Caco-2 (cell line): ENCODE data around the gene STAT1. TPM values are rescaled to one million over a fixed set of nuclear protein-coding genes. Genes with fewer than 3 reads are reported as not detected.

ENCODE experiments used
- BruUV-seq: library from RNA; stranded (reverse); fragments of 400-500 nt; replicated peaks from 2 replicates; lab custom pipeline; 2021; lab: Mats Ljungman, UMichigan
- CTCF ChIA-PET: fragments of 300-600 bp; sonication (Branson Sonifier 250); formaldehyde crosslinking; loops from one replicate; lab custom pipeline; 2022; ENCODE audit warnings: antibody characterized with exemption; lab: Charles Lee
- POLR2A ChIA-PET: fragments of 300-600 bp; sonication (Branson Sonifier 250); formaldehyde crosslinking; loops from one replicate; lab custom pipeline; 2022; ENCODE audit warnings: antibody characterized with exemption; lab: Charles Lee
- DNase-seq, 2 experiments: peaks; one replicate each; pipeline versions ENCODE4 v3.0.0 to v3.0.0-alpha.2; 2020 to 2022
- H3K27me3 ChIP-seq: replicated peaks from 2 replicates; pipeline ENCODE4 v1.6.0; 2011; ENCODE audit warnings: low read length; ENCODE audit not compliant: control insufficient read depth, insufficient read depth
- H3K36me3 ChIP-seq: 2 replicates; pipeline ENCODE4 v1.5.1; 2011; ENCODE audit warnings: low read length; ENCODE audit not compliant: control insufficient read depth, insufficient read depth
- H3K4me1 ChIP-seq: fragments of 250-450 bp; sonication (Bioruptor Pico); 2 replicates; pipeline ENCODE4 v1.5.1; 2020; ENCODE audit warnings: mild to moderate bottlenecking
- H3K4me3 ChIP-seq: 2 replicates; pipeline ENCODE4 v1.5.1; 2011; ENCODE audit warnings: low read depth, mild to moderate bottlenecking, control low read depth, low read length
- H3K9me3 ChIP-seq: fragments of 250-450 bp; sonication (Bioruptor Pico); 2 replicates; pipeline ENCODE4 v1.5.1; 2020; ENCODE audit warnings: mild to moderate bottlenecking, moderate library complexity
- H3K27ac Mint-ChIP-seq: one replicate; pipeline ENCODE4 v1.8.0; 2022; ENCODE audit warnings: mixed read lengths; ENCODE audit not compliant: unreplicated experiment
- H3K27me3 Mint-ChIP-seq: one replicate; pipeline ENCODE4 v1.8.0; 2022; ENCODE audit warnings: mixed read lengths; ENCODE audit not compliant: insufficient read depth, unreplicated experiment
- H3K36me3 Mint-ChIP-seq: one replicate; pipeline ENCODE4 v1.8.0; 2022; ENCODE audit warnings: mild to moderate bottlenecking, mixed read lengths; ENCODE audit not compliant: insufficient read depth, unreplicated experiment
- H3K4me1 Mint-ChIP-seq: one replicate; pipeline ENCODE4 v1.8.0; 2022; ENCODE audit warnings: low read depth, mixed read lengths; ENCODE audit not compliant: unreplicated experiment
- H3K4me3 Mint-ChIP-seq: one replicate; pipeline ENCODE4 v1.8.0; 2022; ENCODE audit warnings: mild to moderate bottlenecking, moderate library complexity, mixed read lengths; ENCODE audit not compliant: unreplicated experiment
- H3K9me3 Mint-ChIP-seq: one replicate; pipeline ENCODE4 v1.8.0; 2022; ENCODE audit warnings: mixed read lengths; ENCODE audit not compliant: unreplicated experiment
- CTCF ChIP-seq, 2 experiments: fragments of 200-600 bp in 1 of 2; IDR thresholded peaks; 1 replicate in 1 of 2; 2 replicates in 1 of 2; pipeline versions ENCODE4 v1.5.1 to v1.8.0; 2011 to 2022; ENCODE audit warnings: antibody characterized with exemption in 1 of 2, control low read depth in 1 of 2, inconsistent platforms in 1 of 2, low read depth in 1 of 2, low read length in 1 of 2, mild to moderate bottlenecking in 1 of 2, moderate library complexity in 1 of 2; ENCODE audit not compliant: insufficient read depth in 1 of 2, severe bottlenecking in 1 of 2, unreplicated experiment in 1 of 2
- intact Hi-C: fragments of 100-400 bp; cut with micrococcal nuclease; formaldehyde crosslinking; loops from one replicate; pipeline ENCODE4 v1.10.0; 2022; ENCODE audit not compliant: unreplicated experiment
- total RNA-seq: library from RNA; stranded (reverse); gene quantifications from 2 replicates; pipeline ENCODE4 v1.2.3, GENCODE V29; 2022

Gene STAT1
- total RNA-seq, 1 experiment from 2014 or later: 126 TPM

DNA sequence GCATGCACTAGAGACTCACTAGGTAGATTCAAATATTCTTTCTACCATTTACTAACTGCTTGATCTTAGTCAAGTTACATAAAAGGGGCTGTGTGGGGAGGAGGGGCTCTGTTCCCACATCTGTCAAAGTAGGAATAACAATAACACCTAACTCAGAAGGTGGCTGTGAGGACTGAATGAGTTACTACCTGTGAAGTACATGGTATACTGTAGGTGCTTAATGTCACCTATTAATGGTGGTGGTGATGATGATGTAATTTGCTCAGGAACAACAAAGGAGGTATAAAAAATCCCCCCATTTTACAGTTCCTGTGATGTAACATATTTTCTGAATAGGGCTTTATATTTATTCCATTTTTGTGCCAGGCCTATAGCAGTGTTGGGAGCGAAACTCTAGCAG is 40.7 kb downstream of the STAT1 start:
- H3K4me1 Mint-ChIP-seq: peaks cover 7% of the 10 kb centered on the region
- no peak for TF ChIP-seq CTCF (IDR thresholded peaks at IDR 0.05; ENCODE audit: insufficient read depth in 1 of 2, low read depth in 1 of 2, low read length in 1 of 2, severe bottlenecking in 1 of 2, unreplicated experiment in 1 of 2)
- H3K4me1 ChIP-seq: peaks cover 6% of the 10 kb centered on the region; the same call in 1 of the 2 replicates
- H3K36me3 ChIP-seq: peaks cover 9% of the 10 kb centered on the region
- DNase-seq: no peak
- intact Hi-C loops: no loop called here
- no peaks in the 10 kb centered on the region; the same call in 1 of the 2 replicates for H3K27me3 ChIP-seq
- CTCF ChIA-PET: interaction anchor here (1.7 kb wide), 1 partner anchor 26 kb away, joined by 4 read pairs; no protein-coding TSS in a partner anchor
- no peaks in the 10 kb centered on the region for H3K9me3 ChIP-seq
- POLR2A ChIA-PET: interaction anchor here (0.6 kb wide), 1 partner anchor 39 kb away, joined by 4 read pairs; no protein-coding TSS in a partner anchor
- peak overlapping the region; percentile 72 for H3K27ac Mint-ChIP-seq
- no peaks in the 10 kb centered on the region for H3K9me3 Mint-ChIP-seq
- H3K4me3 ChIP-seq: no peak overlapping the region
- H3K36me3 Mint-ChIP-seq: peaks cover 96% of the 10 kb centered on the region
- BruUV-seq: no TSS peak
- no peaks in the 10 kb centered on the region for H3K27me3 Mint-ChIP-seq
- H3K4me3 Mint-ChIP-seq: no peak overlapping the region

GRCh38 chr2:190972846-190973245 is 41.1 kb downstream of the STAT1 start:
- Mint-ChIP-seq H3K36me3 (peaks cover 96% of the 10 kb centered on the region), H3K9me3 (no peaks in the 10 kb centered on the region), H3K4me1 (peaks cover 7% of the 10 kb centered on the region), H3K27ac (peak overlapping the region; percentile 72), H3K27me3 (no peaks in the 10 kb centered on the region), H3K4me3 (no peak overlapping the region)
- ChIA-PET CTCF (interaction anchor here (1.7 kb wide), 1 partner anchor 25 kb away, joined by 4 read pairs; no protein-coding TSS in a partner anchor), POLR2A (no interaction called here)
- Histone ChIP-seq H3K4me3 (no peak overlapping the region), H3K36me3 (peaks cover 8% of the 10 kb centered on the region), H3K27me3 (no peaks in the 10 kb centered on the region; the same call in 1 of the 2 replicates), H3K9me3 (no peaks in the 10 kb centered on the region), H3K4me1 (peaks cover 6% of the 10 kb centered on the region; the same call in 1 of the 2 replicates)
- BruUV-seq: no TSS peak
- intact Hi-C loops: no loop called here
- TF ChIP-seq CTCF (IDR thresholded peaks at IDR 0.05; ENCODE audit: insufficient read depth in 1 of 2, low read depth in 1 of 2, low read length in 1 of 2, severe bottlenecking in 1 of 2, unreplicated experiment in 1 of 2): no peak
- DNase-seq: no peak

- intact Hi-C loops: no loop called here
- Histone ChIP-seq H3K36me3 (peaks cover 8% of the 10 kb centered on the region), H3K4me1 (peaks cover 6% of the 10 kb centered on the region; the same call in 1 of the 2 replicates), H3K27me3 (no peaks in the 10 kb centered on the region; the same call in 1 of the 2 replicates), H3K4me3 (no peak overlapping the region), H3K9me3 (no peaks in the 10 kb centered on the region)
- no peaks in the 10 kb centered on the region for H3K9me3 Mint-ChIP-seq
- peaks cover 7% of the 10 kb centered on the region for H3K4me1 Mint-ChIP-seq
- H3K4me3 Mint-ChIP-seq: no peak overlapping the region
- CTCF ChIA-PET: no interaction called here
- no peak for TF ChIP-seq CTCF (IDR thresholded peaks at IDR 0.05; ENCODE audit: insufficient read depth in 1 of 2, low read depth in 1 of 2, low read length in 1 of 2, severe bottlenecking in 1 of 2, unreplicated experiment in 1 of 2)
- H3K27me3 Mint-ChIP-seq: no peaks in the 10 kb centered on the region
- H3K36me3 Mint-ChIP-seq: peaks cover 89% of the 10 kb centered on the region
- no peak overlapping the region for H3K27ac Mint-ChIP-seq
- POLR2A ChIA-PET: interaction anchor here (0.6 kb wide), 1 partner anchor 91 kb away, joined by 7 read pairs; the partner anchor contains the start of gene GLS
- no TSS peak for BruUV-seq
- DNase-seq: no peak
Observed at GRCh38 chr2:190972213-190972612, 41.8 kb downstream of the STAT1 start.
